Measurements from ENCODE around the gene UTP3.
"Not testable (repeated sequence)": the region's sequence is repeated elsewhere in the genome, so short reads cannot be mapped to it uniquely, and the experiment has no call there.

UTP3 gene, protein sequence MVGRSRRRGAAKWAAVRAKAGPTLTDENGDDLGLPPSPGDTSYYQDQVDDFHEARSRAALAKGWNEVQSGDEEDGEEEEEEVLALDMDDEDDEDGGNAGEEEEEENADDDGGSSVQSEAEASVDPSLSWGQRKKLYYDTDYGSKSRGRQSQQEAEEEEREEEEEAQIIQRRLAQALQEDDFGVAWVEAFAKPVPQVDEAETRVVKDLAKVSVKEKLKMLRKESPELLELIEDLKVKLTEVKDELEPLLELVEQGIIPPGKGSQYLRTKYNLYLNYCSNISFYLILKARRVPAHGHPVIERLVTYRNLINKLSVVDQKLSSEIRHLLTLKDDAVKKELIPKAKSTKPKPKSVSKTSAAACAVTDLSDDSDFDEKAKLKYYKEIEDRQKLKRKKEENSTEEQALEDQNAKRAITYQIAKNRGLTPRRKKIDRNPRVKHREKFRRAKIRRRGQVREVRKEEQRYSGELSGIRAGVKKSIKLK

DNA sequence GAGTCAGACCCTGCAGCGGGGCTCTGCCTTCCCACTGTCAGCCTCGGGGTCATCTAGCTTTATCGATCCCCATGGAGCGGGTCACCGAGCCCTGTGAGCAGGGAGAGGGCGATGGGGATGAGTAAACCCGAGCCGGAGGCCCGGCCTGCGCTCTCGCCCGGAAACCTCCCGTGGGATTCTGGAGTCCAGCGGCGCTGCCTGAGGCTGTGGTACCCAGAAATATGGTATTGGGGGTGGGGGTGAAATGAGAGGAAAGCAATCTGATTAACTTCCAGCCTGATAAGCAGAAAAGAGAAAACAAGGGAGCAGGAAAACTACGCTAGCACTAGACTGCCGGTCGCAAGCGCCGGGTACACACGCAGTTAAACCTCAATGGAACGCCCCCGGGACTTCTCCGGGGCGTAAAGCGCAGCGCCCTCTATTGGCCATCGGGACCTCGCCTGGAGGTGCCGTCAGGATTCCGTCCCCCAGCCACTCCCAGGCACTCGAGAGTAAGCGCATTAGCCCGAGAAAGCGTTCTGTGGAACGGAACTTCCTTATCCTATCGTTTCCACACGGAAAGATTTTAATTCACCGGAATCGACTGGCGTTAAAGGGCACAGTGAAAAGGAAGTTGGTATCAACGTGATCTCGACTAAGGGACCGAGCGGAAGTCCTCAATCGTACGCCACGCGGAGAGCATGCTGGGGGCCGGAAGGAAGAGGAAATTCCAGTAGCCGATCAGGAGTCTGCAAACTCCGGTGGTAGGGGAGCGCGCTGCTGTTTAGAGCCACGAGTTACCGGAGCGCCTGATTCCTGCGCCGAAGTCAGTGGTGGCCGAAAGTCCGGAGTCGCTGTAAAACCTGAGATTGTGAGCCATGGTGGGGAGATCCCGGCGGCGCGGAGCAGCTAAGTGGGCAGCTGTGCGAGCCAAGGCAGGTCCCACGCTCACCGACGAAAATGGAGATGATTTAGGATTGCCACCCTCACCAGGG is at the start of gene UTP3:
Gene UTP3, plus strand, starts transcription at position 712 of the 974 bp plus-strand sequence. Its CDS starts 146 bp downstream, at position 858.
- DNase-seq = peak; percentile 80

DNA sequence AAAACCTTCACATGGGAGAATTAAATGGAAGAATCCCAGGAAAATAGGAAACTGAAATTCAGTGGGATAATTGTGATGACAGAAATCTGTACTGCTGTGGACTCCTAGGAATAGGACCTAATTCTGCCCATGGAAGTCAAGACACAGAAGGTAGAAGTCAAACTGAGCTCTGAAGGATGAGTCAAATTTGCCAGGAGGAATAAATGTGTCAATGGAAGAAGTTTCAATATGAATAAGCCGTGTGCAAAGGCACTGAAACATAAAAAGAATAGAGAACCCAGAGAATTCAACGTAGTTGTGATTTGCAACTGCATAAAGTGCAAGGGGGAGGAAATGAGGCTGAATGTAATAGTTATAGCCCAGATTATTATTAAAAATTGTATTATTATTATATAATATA is 48.1 kb upstream of the UTP3 start:
- DNase-seq = no peak

DNA sequence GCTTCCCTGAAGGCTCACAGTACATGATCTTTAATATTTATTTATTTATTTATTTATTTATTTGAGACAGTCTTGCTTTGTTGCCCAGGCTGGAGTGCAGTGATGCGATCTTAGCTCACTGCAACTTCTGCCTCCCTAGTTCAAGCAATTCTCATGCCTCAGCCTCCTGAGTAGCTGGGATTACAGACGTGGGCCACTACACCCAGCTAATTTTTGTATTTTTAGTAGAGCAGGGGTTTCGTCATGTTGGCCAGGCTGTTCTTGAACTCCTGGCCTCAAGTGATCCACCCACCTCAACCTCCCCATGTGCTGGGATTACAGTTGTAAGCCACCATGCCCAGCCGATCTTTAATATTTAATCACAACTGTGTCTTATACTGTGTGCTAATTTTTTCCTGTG is 37.6 kb upstream of the UTP3 start:
- DNase-seq = not testable (repeated sequence)

DNA sequence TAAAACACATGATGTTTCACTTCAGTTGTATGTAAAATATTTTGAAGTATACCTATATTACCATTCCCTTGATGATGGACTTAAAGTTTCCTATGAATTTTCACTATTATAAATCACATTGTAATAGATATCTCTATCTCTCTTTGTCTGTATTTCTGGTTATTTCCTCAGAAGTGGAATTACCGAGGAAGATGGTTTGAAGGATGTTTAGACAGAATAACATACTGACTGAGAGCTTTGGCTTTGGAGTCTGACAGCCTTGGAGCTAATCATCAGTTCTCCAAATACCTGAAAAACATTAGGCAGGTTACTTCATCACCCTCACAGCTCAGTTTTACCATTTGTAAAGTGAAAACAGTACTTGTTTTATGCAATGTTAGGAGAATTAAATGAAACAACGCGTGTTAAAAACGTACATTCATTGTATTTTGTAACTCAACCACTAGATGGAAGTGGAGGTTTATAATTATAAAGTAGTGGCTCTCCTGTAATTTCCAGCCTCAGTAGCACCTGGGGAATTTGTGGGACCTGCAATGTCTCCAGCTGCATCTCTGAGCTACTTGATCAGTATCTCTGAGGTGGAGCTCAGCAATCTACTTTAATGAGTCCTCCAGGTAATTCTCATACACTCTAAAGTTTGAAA is 36.3 kb upstream of the UTP3 start:
- DNase-seq = peak; percentile 11

DNA sequence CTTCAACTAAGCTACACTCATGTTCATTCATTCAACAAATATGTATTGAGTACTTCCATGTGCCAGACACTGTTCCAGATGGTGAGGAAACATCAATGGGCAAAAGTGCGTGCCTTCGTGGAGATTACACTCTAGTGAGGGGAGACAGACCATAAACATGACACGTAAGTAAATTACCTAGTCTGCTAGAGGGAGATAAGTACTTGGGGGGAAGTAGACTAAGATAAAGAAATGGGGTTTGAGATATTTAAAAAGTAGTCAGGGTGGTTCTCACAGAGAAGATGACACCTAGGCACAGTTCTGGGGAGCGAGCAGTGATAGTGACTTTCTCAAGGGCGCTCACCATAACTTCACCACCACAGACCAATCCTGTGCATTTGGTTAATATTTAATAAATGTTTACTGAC is 33.7 kb upstream of the UTP3 start:
- DNase-seq = no peak

DNA sequence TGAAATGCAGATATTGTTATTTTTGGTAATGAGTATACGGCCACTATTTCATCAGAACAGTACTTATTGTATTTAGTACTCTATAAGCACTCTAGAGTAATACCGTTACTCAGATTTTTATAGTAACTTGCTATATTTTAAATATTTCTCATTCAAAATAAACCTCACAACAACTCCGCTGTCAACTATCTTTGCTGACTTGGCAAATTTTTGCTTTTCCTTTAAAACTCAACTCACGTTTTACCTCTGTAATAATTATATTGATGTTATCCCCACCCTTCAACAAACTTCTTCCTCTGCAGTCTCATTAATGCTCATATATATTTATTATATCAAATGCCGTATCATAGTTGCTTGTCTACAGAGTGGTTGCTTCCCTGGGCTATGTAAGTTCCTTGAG is 31.0 kb upstream of the UTP3 start:
- no peak for DNase-seq

DNA sequence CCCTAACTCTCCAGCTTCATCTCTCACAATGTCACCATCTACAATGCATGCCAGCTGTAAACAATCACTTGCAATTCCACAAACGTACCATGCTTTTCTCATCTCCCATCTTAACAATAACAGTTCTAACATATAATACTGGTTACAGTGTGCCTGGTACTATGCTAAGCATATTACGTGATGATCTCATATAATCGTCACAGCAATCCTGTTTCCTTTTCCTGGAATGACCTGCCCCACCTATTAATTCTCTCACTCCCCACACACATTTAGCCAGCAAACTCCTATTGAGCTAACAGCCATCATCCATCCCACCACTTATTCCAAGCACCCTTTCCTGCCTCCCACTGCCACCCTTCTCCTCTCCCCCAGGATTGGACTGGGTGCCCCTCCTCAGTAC is 29.9 kb upstream of the UTP3 start:
- no peak for DNase-seq

DNA sequence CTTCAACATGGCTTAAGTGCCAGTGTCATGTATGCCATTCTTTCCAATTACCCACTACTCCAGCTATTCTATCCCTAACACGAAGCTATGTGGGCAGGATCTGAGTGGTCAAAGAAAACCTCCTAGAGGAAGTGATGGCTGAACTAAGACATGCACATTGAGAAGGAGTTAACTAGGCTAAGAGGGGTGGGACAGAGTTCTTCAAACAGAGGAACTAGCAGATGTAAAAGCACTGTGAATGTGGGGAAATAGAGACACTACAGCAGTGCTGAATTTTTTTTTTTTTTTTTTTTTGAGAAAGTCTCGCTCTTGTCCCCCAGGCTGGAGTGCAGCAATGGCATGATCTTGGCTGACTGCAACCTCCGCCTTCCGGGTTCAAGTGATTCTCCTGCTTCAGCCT is 28.2 kb upstream of the UTP3 start:
- DNase-seq = no peak

DNA sequence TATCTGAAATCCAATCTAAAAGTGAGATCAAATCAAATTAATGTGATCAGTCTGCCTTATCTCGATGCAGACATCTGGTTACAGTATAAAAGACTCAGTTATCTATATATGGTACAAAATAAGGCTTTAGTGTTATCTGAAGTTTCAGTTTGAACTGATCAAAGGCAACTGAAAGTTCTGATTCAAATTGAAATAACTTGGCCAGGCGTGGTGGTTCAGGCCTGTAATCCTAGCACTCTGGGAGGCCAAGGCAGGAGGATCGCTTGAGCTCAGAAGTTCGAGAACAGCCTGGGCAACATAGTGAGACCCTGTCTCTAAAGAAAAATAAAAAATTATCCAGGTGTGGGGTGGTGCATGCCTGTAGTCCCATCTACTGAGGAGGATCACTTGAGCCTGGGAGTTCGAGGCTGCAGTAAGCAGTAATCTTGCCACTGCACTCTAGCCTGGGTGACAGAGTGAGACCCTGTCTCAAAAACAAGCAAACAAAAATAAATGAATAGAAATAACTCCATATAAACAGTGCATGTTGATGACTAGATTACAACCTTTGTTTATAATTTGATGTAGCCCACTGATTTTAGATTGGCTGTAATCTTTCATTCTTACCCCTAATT is 26.9 kb upstream of the UTP3 start:
- not testable (repeated sequence) for DNase-seq

DNA sequence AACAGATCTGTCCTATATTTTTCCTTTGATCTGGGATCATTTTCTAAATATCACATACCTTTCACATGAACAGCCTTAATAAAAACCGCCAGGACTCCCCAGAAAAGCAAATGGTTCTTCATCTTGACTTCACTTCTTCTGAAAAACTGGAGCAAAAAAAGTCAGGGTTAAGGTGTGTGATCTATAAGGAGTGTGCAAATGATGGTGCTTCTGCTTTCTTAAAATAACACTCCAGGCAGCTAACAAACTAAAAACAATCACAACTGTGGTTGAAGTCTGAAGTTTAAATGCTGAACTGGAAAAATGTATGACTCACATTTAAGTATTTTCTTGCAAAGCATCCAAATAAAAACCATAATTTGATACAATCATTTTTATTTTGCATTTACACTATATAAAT is 22.0 kb upstream of the UTP3 start, which contains the start of gene JCHAIN:
Gene JCHAIN, minus strand, starts transcription at position 140 of the 400 bp plus-strand sequence. Its CDS starts 18 bp downstream, at position 122.
- DNase-seq = no peak

DNA sequence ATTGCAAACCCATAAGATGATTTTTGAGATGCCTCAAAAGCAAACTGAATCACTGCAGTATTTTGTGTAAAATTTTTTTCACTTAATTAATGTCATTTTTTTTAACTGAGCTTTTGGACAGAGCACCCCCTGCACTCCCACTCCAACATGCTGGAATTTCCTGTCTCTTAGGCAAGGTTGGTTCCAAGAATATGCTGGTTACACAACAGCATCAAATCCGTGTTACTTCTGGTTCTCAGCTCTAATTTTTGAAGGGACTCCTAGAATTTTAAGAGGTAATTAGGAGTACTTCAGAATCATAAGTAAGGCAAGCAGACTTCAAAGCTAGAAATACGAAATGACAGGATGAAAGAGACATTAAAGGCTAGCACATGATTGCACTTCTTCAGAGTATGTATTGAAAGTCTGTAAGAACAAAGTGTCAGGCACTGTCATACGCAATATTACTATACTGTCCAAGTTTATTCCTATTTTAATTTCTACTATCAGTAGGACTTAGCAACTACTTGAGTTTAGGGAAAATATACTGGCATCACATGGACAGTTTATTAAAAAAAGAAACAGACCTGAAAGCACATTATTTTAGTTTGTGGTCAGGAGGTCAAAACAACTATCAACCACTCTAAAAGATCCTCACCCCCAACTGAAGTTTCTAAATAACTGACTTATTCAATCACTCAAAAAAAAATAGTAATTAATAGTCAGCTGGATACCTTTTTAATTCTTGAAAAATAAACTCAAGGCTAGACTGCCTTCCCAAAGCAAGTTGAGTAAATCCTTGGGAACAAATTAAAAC is 20.4 kb upstream of the UTP3 start:
- no peak for DNase-seq

DNA sequence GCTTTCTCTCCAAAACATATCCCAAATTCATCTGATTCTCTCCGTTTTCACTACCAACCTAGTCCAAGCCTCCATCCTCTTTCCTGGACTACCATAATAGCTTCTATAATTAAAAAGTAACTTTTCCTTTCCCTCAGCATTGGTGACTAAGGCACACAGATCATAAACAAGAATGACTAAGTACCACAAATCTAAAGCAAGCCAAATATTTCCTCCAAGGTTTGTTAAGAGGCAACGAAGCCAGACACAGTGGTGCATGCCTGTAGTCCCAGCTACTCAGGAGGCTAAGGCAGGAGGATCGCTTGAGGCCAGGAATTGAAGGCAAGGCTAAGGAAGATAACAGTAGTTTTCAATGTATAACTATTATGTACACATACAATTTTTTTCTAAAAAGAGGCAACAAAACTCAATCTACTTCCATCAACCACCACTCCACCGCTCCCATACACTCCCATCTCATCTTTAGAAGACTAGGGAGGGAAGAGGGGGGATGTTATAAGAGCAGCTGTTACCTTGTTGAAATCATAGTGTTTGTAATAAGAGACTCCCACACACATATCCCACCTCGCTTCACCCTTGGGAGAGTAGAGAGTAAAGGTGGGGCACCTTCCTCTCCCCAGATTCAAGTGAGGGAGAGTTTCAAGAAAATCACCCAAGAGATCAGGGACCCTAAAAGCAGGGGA is 17.9 kb upstream of the UTP3 start:
- DNase-seq = no peak

DNA sequence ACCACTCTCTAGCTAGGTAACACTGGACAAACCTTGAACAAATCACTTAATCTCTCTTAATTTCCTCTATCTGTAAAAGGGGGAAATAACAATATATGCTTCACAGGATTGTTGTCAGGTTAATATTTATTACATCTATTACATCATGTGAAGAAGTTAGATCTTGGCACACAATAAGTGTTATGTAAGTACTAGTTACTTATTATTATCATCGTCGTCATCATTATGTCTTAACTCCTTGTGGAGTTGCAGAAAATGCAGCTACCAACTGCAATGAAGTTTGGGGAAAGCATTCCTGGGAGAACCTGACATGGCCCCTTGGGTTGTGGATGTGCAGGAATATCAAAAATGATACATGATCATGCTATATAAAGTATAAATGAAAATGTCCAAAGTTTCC is 17.2 kb upstream of the UTP3 start:
- DNase-seq = no peak

DNA sequence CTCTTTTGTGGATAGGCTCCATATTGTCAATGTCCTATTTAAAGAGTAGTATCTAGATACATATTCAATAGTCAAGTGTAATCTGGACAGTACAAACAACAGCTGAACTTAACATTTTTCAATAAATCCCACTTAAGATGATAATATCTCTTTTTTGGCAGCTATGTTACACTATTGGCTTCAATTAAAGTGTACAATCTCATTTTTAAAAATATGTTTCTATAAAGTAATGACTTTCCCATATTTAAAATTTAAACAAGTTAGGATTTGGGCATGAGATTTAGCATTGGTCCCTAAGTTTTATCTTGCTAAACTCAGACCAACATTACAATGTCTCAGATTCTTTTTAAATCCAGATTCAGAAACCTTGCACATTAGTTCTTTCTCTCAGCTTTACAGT is 14.1 kb upstream of the UTP3 start:
- DNase-seq = no peak

DNA sequence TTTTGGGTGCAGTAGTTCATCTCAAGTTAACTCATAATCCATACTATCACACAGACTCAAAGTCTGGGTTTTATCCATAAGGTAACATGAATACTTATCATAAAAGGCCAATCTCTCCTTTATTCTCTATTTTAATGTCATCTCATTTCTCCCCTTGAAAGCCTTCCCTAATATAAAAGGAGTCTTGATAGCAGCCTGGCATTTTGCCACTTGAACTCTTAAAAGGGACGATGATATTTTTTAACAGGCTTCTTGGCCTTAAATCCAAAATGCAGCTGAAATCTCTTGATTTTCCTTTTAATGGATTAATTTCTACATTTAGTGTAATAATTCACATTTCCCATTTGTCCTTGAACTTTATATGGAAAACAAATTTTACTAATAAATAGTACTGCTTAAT is 13.6 kb upstream of the UTP3 start:
- no peak for DNase-seq

DNA sequence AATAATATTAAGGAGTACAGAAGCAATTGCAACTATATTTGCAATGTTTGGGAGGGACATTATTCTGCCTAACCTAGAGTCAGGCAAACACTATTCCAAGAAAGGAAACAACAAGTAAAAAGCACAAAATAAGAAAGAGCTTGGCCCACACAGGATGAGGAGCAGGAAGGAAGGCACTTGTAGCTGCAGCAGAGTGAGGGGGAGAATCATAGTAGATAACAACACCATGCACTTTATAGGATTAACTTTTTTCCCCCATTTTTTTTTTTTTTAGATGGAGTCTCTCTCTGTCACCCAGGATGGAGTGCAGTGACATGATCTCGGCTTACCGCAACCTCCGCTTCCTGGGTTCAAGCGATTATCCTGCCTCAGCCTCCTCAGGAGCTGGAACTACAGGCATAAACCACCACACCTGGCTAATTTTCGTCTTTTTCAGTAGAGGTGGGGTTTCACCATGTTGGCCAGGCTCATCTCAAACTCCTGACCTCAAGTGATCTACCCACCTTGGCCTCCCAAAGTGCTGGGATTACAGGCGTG is 11.7 kb upstream of the UTP3 start:
- no peak for DNase-seq

DNA sequence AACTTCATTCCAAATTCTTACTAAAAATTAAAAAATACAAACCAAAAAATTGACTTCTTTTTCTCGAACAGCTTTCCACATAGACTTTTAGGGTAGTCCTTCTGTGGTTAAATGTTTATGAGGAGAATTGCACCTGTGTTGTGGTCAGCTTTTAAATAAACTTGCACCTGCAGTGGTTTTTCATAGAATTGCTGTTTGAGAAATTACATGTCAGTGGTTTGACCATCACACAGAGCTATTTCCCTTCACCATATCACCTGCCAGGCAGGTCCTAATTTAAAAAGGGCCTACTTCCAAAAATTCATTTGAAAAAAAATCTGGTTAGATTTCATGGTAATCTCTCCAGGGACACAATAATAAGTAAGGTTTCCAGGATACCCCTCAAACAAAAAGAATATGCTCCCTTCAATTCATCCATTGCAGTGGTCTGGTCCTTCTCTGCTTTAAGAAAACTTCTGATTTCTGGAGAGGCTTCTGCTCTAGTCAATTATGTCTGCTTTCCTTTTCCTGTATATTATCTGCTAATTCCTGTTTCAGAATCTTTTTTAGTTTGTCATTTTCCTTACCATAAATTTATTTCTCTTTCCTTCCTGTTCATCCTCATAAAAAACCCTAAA is 9.8 kb upstream of the UTP3 start:
- no peak for DNase-seq

DNA sequence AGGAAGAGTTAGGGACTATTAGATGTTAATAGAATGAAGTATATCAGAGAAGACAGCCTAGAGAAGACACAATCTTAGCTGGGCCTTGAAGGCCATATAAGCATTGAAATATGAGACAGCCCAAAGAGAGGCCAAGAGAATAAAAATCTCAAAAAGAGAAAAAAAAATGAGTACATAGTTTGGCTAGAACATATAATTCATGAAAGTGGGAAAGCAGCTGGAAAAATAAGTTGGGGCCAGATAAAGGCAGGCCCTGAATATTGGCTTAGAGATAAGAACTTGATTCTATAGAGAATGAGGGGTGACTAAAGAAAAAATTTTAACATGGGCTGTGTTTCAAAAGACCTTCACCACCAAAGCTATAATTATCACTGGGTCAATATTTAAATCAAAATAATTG is 7.4 kb upstream of the UTP3 start:
- DNase-seq = no peak

DNA sequence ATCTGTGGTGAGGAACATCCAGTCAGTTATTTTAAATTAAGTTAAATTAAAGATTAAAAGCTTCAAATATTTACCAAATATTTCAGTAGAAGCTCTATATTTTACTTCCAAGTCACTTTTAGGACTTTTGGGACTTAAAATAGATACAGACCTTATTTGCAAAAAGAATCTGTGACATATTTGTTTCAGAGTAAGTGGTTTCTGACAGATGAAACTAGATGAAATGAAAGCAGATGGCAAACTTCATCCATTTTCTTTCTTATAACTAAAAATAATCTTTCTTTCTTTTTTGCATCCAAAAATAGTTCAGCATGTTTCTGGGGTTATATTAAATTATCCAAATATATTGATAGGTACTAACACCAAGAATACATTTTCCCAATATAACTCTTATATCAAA is 6.6 kb upstream of the UTP3 start:
- no peak for DNase-seq

DNA sequence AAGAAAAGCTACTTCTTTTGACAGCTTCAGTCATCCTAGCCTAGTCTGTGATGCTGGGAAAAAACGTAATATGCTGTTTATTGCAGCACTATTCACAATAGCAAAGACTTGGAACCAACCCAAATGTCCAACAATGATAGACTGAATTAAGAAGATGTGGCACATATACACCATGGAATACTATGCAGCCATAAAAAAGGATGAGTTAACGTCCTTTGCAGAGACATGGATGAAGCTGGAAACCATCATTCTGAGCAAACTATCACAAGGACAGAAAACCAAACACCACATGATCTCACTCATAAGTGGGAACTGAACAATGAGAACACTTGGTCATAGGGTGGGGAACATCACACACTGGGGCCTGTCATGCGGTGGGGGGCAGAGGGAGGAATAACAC is 6.2 kb upstream of the UTP3 start:
- not testable (repeated sequence) for DNase-seq

Measured in NCI-H2107 (cell line).